T follicular helper cell (primary cell): ENCODE data around the gene APOL3.
"Not testable (repeated sequence)": the region's sequence is repeated elsewhere in the genome, so short reads cannot be mapped to it uniquely, and the experiment has no call there.

Source experiments
- DNase-seq: peaks from one replicate; pipeline ENCODE4 v3.0.0-alpha.2; 2020; ENCODE audit warnings: low read depth

Gene APOL3

DNA sequence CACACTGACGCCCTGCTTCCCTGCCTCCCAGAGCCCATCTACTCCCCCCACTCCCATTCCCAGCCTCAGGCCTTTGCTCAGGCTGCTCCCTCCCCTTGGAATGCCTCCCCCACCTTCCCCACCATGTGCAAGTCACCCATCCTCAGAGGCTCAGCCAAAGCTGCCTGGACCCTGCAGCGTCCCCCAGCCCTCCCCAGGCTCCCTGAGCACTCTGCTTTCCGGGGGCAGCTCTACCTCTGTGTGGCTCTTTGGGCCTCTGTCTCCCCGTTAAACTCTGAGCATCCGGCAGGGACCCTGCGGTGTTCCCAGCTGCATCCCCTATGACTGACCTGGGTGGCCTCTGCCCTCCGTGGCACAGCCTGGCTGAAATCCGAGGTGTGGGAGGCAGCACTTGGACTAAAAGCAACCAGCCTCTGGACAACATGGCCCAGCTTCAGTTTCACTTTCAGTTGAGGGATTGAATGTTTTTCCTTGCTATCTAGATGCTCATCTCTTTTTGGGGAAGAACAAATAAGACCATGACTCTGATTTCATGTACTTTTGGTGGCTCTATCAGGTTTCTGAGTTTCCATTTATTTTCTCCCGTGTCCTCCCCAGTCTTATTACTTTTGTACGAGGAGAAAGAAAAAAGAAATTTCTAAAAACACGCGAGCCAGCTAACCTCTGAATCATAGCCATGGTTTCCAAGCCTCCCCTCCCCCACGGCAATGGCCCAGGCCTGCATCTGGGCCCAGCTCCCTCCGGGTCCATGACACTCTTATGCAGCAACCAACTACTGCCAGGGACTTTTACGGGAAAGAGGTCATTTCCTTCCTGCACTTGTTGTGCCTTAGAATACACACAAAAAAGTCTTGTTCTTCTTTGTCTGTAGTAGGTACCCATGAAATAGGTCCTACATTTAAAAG lies 3.8 kb downstream of the APOL3 start:
- peak; percentile 61 for DNase-seq

DNA sequence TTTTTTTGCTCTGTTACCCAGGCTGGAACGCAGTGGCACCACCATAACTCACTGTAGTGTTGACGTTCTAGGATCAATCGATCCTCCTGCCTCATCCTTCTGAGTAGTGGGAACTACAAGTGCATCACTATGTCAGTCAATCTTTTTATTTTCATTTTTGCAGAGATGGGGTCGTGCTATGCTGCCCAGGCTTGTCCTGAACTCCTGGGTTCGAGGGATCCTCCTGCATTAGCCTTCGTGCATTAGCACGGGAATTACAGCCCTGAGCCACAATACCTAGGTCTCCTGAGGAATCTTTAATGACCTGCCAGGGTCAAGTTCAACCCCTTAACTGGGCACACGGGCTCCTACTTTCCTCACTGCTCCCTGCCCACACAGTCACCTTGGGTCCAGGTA lies 4.4 kb downstream of the APOL3 start:
- DNase-seq: no peak

DNA sequence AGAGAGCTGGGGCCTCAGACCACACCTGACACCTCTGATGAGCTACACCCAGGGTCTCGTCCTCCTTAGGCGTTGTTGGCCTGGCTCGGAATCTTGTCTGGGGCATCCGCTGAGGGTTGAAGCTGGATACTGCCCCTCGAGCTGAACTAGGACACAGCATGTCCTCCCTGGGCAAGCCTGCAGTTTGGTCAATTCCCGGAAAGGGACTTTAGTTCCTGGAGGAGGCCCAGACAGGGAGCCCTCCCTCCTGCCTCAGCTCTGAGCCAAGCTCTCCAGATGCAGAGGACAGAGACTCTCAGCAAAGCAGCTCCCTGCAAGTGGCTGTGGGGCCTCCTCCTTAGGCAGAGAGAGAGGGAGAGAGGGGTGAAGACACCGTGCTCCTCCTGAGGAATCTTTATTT lies 4.9 kb downstream of the APOL3 start:
- DNase-seq: no peak

DNA sequence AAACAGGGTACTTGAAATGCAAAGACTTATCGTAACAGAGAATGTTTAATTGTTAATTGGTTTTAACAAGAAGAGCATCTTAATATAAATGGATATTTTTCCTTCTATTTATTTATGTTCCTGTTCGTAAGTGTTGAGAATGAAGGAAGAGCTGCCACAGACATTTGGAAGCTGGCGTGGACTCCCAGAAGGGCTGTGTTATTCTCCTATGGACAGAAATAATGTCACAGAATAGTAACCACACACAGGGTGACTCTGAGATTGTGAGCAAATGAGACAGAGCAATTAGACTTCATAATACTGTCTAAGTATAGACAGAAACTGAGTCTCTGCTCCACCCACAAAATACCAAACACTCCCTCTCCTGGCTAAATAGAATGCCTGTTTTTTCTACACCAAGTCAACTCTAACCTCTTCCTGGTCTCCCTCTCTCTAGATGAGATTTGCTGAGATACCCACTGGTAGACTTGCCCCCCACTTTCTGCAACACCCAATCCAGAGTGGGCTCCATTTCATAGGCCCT lies 6.1 kb downstream of the APOL3 start:
- no peak for DNase-seq

DNA sequence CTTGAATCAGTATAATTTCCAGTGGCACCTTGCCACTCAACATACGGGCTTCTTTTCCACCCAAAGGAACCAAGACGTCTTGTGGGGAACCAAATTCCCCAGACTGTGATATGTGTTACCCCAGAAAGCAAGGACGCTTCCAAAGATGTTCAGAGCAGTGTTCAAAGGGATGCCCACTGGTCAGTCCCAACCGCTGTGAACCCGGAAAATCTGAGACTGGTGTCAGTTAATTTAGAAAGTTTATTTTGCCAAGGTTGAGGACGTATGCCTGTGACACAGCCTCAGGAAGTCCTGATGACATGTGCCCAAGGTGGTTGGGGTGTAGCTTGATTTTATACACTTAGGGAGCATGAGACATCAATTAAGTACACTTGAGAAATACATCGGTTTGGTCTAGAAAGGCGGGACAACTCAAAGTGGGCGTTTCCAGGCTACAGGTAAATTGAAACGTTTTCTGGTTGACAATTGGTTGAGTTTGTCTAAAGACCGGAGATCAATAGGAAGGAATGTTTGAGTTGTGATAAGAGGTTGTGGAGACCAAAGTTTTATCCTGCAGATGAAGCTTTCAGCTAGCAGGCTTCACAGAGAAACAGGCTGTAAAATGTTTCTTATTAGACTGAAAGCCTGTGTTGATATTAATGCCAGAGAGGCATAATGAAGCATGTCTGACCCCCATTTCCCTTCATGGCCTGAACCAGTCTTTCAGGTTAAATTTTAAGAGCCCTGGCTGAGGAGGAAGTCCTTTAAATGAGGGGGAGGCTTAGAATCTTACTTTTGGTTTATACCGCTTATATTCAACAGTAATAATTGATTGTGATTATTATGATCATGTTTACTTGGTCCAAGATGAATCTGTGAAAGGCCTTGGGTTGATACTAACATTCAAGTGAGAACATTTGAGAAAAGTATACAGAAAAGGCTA lies 6.8 kb downstream of the APOL3 start:
- DNase-seq: no peak

DNA sequence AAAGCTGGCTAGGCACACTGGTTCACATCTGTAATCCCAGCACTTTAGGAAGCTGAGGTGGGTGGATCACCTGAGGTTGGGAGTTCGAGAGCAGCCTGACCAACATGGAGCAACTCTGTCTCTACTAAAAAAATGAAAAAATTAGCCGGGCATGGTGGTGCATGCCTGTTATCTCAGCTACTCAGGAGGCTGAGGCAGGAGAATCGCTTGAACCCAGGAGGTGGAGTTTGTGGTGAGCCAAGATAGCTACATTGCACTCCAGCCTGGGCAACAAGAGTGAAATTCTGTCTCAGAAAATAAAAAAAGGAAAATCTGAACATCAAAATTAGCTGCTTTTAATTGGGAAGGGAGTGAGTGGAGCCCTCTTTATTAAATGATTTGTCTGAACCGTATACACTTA lies 7.7 kb downstream of the APOL3 start:
- not testable (repeated sequence) for DNase-seq

DNA sequence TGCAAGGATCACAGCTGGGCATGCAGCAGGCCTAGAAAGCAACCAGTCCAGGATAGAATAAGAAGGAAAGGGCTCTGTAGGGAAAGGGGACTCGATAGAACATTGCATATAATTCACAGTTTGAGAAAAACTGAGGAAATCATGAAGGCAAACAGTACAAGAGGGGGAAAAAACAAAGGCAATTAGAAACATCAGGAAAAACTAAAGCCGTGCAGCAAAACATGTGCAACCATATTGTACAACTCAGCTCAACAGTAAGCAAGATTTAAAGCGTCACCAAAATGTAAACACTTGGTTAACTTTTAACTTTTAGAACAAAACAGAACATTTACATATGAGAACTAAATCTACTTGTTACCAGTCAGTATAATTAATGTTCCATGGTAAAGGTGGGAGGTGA lies 8.5 kb downstream of the APOL3 start:
- no peak for DNase-seq

DNA sequence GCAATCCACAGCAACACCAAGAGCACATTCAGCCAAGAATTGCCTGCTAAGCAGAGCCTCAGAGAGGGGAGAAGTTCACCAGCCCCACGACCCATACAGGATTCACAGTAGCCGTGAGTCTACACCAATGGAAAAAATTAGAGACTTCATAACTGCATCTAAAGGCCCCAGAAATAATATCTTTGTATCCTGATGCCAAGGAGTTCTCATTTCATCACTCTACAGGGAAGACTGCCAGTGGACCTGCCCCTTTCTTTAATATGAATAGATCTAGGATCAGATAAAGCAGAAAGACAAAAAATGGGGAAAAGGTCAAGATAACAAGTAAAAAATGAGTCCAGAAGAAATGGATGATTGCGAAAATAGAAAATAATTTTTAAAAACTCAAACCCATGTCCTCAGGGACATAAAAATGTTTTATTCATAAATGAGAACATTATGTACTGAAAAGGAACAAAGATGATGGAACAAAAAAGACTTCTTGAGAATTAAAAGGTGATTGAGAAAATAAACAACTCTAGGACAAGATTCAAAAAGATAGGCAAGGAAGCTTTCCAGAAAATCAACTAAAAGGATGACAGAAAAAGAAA lies 9.5 kb downstream of the APOL3 start:
- no peak for DNase-seq

DNA sequence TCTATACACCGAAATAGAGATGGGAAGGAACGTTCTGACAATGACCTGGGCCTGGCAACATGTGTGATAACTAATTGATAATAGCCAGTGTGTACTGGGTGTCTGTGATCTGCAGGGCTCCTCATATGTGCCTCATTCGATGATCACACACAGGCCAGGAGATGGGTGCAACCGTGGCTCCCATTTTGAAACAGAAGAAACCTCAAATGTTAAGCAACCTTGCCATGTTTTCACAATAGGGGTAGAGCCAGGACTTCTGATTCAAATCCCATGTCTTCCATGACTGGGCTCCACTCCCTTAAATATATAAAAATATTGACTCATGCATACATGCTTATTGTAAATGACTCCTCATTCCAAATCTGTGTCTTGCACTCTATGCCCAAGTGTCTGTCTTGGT lies 11.1 kb downstream of the APOL3 start:
- no peak for DNase-seq

DNA sequence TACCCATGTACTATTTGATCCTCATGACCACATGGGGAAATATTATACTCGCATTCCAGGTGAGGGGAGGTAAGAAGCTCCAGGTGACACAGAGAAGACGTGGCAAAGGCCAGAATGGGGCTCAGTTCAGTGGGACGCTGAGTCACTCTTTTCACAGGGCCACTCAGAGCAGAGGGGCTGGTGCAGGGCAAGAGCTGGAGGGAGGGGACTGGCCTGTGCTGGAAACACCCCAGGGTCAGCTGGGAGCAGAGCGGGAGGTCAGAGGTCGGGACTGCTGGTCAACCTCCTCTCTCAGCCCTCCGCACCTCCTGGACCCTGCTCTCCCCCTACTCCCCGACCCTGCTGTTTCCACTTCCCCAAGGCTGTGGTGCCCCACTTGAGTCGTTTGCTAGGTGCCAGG lies 12.1 kb downstream of the APOL3 start:
- DNase-seq: no peak

DNA sequence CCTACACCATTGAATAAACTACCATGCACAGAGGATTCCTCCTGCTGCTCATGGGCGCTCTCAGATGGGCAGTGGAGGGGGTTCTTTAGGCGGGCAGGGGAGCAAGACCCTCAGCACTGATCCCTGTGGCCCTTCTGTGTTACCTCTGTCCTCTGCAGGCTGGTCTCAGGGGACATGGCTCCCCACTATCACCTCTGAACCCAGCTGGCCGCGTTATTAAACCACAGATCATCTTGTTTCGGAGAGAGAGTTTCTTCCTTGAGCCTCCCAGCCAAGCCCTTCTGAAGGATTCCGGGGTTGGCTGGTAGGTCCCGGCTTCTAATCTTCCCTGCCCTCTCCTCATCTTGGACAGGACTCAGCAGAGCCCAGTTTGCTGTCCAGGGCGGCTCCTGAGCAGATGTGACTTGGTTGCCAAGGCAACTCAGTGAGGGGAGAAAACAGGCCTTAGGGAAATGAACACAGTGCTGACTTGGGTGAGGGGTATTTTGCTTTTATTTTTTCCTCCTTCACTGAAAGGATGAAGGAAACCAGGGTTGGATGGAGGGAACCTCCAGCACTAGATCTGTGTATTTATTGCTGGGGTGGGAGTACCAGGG lies 13.3 kb downstream of the APOL3 start:
- no peak for DNase-seq

DNA sequence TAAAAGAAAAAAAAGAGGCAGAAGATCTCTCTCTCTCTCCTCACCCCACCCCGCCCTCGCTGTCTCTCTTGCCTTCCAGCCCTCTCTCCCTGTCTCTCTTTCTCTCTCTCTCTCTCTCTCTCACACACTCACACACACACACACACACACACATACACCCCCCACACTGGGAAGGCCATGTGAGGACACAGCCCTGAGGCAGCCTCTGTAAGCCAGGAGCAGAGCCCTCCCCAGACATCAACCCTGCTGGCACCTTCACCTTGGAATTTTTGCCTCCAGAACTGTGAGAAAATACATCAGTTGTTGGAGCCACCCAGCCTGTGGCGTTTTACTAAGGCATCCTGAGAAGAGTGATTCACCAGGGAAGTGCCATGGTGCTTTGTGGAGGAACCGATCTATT lies 14.7 kb downstream of the APOL3 start:
- DNase-seq: no peak

DNA sequence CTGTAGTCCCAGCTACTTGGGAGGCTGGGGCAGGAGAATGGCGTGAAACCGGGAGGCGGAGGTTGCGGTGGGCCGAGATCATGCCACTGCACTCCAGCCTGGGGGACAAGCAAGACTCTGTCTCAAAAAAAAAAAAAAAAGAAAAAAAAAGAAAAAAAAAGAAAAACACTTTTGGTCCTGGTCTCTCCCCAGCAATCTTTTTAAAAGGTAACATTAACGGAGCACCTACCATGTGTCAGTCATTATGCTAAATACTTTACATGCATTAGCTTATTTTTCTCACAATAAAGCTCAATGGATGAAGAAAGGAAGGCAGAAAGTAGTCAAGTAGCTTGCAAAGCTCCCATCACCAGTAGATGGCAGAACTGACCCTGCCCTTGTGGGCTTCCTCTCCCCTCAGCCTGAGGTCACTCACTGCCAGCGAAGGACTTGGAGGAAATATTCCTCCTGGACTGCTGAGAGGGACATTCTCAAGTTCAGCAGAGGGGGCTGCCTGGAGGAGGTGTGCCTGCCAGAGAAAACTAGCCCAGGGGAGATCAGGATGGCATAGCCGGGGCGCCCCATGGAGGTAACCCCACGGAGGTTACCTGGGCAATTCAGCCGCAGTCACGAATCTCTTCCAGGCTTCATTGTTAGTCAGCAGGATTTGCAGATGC lies 15.5 kb downstream of the APOL3 start:
- DNase-seq: no peak

DNA sequence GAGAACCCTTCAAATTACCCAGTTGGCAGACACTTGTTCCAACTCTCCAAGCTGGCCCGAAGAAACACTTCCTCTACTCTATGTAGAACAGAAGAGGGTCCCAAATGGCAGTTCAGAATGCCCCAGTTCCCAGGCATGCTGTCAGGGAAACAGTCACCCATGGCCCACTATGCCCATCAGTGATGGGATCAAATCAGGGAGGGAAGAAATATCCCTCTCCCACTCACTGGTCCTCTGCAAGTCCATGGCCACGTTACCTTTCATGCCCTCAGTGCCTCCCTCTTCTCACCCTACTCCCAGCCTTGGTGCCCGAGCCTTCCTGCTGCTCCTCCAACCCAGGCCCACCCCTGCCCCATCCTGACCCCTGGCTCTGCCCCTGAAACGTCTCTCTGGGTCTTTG lies 16.6 kb downstream of the APOL3 start:
- no peak for DNase-seq

DNA sequence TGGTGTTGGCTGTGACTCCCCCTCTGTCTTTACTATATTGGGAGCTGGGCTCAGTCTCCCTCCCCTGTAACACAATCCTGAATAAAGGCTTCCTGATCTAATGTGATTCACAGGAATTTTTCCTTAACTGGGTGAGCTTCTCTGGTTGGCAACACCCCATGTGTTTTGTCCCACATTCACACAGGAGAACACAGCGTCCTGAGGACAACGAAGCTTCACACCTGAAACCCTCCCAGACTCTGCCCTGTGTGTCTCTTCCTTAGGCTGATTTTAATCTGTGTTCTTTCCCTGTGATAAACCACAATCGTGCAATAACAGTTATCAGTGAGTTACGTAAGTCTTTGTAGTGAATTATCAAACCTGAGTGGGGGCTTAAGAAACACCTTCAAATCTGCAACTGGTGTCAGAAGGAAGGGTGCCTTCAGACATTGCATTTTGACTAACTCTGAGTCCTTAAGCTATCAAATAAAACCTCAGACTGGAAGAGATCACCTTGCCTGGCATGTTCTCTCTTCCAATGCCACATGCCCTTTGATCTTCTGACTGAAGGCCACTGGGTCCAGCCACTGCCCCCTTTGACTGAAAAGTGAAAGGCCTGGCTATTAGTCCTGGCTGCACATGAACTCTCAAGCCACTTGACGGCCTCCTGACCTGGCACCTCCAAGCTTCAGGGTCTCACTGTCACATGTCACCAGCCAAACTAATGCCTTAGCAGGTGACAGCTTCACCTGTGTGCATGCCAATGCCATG lies 17.3 kb downstream of the APOL3 start:
- DNase-seq: no peak

DNA sequence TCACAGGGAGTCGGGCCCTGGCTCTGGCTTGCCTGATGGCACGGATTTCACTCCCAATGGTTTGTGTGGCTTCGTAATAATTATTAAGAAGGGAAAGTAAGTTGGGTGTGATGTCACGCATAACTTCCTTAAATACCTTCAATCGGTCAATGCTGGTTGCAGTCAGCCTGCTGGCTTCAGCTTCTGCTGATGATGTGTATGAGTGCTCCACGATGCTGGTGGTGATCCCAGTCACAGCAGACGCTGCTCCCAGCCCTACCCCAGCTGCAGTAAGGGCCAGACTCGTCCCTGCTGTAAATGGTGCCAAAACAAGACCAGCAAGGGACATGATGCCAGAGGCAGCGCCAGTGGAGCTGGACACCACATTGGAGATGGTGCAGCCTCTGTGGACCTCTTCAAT lies 19.1 kb downstream of the APOL3 start:
- no peak for DNase-seq

DNA sequence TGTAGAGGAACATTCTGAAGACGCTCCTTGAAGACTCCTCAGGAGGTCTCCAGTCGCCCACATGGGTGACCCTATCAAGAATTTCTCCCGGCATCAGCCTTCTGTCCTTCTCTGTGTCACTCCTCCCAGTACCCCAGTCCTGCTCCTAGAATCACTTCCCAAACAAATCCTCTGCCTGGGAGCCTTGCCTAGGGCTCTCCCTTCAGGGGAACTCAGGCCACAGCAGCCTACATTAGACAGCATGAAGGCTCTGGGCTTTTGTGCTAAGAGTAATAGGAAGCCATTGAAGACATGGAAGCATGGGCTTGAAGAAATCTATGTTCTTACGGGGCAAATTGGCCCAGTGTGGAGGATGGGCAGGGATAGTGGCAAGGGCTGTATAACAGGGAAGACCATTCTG lies 21.8 kb downstream of the APOL3 start:
- DNase-seq: not testable (repeated sequence)

DNA sequence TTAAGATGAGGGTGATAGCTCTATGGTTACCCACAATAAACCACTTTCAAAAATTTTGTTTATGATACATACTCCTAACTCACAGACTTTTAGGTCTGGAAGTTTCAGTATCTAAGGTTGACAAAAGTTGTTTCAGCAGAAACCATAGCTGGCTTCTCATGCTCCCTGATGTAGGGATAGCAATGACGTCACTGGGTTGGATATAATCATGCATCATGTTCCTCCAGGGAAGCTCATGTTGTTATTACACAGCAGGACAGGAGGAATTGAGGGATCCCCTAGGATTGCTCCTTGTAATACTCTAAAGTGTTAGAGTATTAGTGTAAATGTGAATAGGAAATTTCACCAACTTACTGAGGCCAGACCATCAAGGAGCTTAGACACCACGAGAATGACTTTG lies 23.6 kb downstream of the APOL3 start:
- no peak for DNase-seq

DNA sequence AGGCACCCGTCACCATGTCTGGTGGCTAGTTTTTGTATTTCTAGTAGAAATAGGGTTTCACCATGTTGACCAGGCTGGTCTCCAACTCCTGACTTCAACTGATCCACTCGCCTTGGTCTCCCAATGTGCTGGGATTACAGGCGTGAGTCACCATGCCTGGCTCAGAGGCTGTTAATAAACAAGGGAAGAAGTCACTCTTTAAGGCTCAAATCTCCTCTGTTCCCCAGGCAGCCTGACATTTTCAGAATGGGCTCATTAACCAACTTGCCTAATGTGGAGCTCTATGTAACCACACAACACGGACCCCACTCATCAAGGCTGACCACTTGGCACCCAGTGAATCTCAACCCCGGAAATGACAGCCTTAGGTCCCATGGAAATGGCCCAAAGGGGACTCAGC lies 24.1 kb downstream of the APOL3 start:
- DNase-seq: no peak

DNA sequence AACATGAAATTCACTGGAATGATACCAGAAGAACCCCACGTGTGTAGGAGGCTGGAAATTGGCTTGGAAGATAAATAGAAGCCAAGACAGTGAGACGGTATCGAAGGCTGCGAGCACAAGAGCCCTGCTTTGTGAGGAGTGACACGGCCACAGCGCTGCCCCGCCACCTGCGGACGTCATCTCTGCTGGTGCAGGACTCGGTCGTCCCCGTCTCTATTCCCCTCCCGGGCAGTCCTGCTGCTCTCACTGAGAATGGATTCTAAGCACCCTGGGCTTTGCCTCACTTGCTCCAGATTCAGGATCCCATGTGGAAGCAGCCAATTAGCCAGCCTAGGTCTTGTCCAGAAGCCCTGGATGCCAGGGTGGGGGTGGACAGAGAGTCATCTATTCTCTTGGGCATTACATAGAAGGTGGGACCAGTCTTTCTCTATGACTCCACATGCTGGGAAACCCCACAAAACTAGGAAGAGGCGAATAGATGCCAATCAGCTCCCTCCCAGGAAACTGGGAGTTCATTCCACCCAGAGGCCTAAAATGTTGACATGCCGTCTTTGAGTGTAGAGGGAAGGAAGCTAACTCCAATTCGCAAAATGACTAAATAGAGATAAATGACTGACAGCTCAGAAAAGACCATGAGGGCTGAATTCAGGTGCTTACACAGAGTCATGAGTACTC lies 25.1 kb downstream of the APOL3 start:
- no peak for DNase-seq
